Measurements from ENCODE around the gene LRRC3.
"Not testable (repeated sequence)": the region's sequence is repeated elsewhere in the genome, so short reads cannot be mapped to it uniquely, and the experiment has no call there.

Gene LRRC3

GRCh38 chr21:44478124-44478800 is 23.0 kb downstream of the LRRC3 start:
- DNase-seq (ENCODE audit: low read depth in 2 of 2): no peak

DNA sequence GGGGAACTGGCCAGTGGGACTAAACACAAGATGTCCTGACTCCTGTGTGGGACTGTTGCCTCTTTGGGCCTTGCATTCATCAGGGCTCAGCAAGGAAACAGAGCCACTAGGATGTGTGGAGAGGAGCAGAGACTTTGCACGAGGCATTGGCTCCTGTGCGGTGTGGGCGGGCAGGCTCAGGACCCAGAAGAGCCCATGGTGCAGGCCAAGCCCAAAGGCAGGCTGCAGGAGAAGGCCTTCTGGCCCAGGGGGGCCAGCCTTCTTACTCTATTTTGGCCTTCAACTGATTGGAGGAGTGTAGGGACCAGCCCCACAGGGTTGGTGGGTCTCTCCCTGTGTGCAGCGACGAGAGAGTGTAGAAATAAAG is 23.5 kb downstream of the LRRC3 start:
- no peak for DNase-seq (ENCODE audit: low read depth in 2 of 2)

DNA sequence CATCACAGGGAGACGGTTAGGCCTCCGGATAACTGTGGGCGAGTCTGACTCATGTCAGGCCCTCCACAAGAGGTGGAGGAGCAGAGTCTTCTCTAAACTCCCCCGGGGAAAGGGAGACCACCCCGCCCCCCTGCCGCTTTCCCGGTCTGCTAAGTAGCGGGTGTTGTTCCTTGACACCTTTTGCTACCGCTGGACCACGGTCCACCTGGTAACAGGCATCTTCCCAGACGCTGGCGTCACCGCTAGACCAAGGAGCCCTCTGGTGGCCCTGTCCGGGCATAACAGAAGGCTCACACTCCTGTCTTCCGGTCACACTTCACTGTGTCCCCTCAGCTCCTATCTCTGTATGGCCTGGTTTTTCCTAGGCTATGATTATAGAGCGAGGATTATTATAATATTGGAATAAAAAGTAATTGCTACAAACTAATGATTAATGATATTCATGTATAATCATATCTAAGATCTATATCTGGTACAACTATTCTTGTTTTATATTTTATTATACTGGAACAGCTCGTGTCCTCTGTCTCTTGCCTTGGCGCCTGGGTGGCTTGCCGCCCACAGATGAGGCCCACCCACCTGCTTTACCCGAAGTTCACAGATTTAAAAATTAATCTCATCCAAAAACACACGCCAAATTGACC is 24.4 kb downstream of the LRRC3 start:
- not testable (repeated sequence) for DNase-seq (ENCODE audit: low read depth in 2 of 2)

DNA sequence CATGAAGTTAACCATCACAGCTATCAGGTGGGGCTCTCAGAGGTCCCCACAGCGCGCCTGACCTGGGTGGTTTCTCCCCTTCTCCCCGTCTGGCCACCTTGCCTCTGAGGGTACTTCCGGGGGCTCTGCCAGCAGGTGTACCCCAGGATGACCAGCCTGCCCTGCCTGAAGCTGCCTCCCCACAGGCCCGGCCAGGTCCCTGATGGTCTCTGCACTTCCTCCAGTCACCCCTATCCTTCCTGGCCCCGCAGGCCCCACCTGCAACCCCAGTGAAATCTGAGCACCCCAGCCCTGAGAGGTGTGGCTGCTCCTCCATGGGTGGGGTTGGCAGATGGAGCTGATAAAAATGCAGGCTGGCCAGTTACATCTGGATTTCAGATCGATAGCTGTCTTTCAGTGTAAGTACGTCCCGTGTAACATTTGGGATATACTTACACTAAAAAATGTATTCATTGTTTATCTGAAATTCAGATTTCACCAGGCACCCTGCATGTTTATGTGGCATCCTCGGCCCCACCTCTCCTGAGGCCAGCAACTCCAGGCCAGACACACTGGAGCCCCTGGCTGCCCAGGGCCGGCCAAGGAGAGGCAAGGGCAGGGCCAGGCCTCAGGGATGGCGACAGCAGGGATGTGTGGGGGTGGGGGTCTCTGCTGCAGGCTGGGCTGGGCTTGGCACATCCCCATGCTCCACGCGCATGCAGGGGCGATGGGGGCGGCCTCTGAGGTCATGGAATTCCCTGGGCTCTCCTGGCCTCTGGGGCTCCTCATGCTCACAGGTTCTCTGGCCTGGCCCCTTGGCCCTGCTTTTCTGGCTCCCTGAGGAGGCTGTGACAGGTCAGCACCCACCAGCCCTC is 25.1 kb downstream of the LRRC3 start:
- no peak for DNase-seq (ENCODE audit: low read depth in 2 of 2)

DNA sequence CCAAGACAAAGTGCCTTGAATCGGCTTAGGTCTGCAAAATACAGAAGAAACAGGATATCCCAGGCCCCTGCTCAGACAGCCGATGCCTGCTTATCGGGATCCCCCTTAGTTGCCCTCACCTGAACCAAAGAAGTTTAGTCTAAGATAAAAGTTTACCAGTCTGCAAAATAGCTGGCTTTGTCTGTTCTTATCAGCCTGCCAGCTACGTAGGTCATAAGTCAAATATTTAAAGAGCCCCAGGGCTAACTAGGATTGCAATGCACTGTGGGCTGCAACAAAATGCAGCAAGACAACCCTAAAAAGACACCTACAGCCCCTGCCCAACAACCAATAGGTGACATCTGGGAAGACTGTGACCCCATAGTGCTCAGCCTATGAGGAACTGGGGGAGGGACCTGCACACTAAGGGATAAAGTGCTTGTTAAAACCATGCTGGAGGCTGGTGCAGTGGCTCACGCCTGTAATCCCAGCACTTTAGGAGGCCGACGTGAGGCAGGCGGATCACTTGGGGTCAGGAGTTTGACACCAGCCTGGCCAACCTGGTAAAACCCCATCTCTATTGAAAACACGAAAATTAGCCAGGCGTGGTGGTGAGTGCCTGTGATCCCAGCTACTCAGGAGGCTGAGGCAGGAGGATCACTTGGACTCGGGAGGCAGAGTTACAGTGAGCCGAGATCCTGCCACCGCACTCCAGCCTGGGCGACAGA is 27.4 kb downstream of the LRRC3 start:
- no peak for DNase-seq (ENCODE audit: low read depth in 2 of 2)

DNA sequence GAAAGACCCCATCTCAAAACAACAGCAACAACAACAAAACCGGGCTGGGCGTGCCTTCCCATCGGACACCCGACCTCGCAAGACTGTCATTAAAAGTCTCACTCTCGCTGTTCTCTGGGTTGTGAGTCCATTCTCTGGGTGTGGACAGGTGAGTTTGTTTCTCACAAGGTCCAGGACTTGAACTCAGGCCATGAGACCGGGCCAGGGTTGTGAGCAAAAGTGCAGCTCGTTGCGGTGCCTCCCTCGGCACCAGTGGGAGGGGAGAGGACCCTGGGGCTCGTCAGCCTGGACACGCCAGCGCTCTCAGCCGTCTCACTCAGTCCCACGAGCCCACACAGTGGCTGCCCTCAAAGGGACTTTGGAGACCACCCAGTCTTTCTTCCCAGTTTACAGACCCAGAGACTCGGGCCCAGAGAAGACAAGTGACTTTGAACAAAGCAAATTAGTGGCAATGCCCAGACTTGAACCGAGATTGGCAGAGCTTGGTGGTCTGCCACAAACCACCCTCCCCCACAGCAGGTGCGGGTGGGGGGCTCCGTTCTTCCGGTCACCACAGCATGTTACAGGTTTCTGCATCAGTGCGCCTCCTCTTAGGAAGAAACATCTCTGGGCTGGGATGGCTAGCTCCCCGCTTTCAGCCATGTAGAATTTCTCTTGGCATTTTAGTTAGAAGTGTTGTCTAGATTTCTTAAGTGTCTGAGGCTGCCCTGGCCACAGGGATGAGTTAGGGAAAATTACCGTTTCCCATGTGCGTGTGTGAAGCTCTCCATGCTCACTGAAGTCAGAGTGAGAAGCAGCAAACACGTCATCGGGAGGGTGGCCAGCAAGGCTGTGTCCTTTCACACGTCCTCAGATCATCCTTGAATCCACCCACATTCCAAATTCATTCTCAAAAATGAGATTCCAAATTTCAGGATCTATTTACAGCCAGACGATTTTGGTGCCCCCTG is 28.3 kb downstream of the LRRC3 start:
- no peak for DNase-seq (ENCODE audit: low read depth in 2 of 2)

- DNase-seq (ENCODE audit: low read depth in 2 of 2): no peak
Measured at GRCh38 chr21:44484498-44485253, 29.4 kb downstream of the LRRC3 start.

DNA sequence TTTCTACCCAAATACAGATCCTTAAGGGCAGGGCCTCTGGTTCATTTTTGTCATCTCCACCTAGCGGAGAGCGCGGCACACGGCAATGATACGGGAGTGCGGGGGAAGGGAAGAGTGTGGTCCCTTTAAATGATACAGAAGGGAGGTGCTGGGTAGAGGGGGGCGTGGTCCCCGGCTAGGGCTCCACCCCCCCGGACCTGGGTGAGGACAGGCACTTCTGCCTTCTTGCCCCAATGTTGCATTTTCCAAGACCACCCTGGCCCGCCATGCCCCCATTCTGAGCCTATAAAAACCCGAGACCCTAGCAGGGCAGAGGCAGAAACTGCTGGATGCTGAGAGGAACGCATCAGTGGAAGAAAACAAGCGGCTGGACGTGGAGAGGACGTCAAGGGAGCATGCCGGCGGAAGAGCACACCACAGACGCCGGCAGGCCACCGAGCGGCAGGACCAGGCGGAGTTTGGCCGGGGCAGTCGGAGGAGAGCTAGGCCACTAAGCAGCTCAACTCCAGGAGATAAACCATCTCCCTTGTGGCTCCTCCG is 30.0 kb downstream of the LRRC3 start:
- peak; percentile 31 to 34 for DNase-seq (ENCODE audit: low read depth in 2 of 2)

DNA sequence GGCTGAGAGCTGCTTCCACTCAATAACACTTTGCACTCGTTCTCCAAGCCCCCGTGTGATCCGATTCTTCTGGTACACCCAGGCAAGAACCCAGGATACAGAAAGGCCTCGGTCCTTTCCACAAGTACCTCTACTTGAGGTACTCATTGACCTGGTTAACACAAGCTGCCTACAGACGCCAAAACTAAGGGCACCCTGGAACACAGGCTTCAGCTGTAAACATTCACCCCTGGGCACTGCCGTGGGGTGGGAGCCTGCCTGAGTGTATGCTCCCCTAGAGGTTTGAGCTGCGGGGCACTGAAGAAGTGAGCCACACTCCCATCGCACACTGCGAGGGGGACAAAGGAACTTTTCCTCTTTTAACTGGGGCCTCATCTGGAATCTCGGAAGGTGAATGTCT is 30.5 kb downstream of the LRRC3 start:
- no peak for DNase-seq (ENCODE audit: low read depth in 2 of 2)

DNA sequence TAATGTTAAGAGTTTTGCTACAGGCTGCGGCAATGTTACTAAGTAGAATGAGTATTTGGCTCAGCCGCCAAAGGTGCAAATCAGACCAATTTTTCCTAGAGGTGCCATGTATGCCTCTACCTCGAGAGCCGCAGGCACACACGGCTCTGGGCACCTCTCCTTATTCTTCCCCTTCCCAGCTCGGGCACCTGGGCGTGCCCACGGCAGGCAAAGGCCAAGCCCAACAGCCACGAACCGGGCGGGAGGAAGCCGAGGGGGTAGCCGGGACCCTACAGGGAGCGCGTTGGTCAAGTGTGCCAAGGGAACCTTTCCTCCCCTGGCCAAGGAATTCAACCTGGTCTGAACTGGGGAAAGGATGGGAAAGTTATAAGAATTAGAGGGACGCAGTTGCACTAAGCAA is 31.0 kb downstream of the LRRC3 start:
- no peak for DNase-seq (ENCODE audit: low read depth in 2 of 2)

DNA sequence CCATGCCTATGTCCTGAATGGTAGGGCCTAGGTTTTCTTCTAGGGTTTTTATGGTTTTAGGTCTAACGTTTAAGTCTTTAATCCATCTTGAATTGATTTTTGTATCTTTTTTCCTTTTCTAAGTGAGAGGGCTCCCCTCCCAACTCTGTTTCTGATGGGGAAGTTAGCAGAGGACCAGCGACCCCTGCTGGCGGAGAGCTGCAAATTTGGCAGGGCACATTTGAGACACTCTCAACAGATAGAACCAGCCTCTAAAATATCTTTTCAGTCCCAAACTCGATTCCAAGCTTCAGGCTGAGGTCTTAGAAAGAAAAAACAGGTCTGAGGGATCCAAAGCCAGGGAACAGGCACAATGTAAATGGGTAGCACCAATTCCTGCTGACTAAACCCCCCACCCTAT is 32.5 kb downstream of the LRRC3 start:
- DNase-seq (ENCODE audit: low read depth in 2 of 2): peak; percentile 19 to 56

DNA sequence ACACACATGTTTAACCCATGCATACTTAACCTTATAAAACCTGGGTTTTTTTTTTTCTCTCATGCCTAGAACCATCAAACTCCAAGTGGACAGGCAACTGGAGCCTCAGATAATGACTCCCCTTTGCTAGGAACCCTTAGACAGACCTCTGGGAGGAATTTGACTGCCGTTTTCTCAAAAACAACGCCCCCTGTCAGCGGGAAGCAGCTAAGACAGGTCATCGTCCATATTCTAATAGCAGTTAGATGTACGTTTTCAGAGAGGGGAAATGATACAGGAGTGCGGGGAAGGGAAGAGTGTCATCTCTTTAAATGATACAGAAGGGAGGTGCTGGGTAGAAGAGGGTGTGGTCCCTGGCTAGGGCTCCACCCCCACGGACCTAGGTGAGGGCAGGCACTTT is 34.7 kb downstream of the LRRC3 start:
- DNase-seq (ENCODE audit: low read depth in 2 of 2): no peak

- DNase-seq (ENCODE audit: low read depth in 2 of 2): no peak
Measured at GRCh38 chr21:44490405-44490804, 35.1 kb downstream of the LRRC3 start.

DNA sequence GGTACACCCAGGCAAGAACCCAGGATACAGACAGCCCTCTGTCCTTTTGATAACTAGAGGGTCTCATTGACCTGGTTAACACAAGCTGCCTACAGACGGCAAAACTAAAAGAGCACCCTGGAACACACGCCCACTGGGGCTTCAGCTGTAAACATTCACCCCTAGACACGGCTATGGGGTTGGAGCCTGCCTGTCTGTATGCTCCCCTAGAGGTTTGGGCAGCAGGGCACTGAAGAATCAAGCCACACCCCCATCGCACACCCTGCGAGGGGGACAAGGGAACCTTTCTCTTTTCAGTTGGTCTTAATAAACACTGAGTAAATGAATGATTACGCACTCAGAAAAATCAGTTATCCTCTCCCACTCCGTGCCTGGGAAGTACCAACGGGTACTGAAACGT is 35.5 kb downstream of the LRRC3 start:
- no peak for DNase-seq (ENCODE audit: low read depth in 2 of 2)

GRCh38 chr21:44492567-44493385 is 37.5 kb downstream of the LRRC3 start:
- DNase-seq (ENCODE audit: low read depth in 2 of 2): no peak

DNA sequence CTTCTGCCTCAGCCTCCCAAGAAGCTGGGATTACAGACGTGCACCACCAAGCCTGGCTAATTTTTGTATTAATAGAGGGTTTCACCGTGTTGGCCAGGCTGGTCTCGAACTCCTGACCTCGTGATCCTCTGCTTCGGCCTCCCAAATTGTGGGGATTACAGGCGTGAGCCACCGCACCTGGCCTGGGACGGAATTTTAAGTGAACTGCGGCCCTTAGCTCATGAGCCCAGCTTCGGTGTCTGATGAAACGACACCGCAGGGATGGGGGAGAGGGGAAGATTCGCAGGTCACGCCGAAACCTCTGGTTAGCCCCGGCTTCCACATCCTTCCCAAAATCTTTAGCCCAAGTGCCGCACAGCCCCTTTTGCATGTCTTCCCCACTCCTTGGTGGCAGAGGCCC is 39.1 kb downstream of the LRRC3 start:
- DNase-seq (ENCODE audit: low read depth in 2 of 2): no peak

GRCh38 chr21:44494956-44495355 is 39.6 kb downstream of the LRRC3 start:
- no peak for DNase-seq (ENCODE audit: low read depth in 2 of 2)

DNA sequence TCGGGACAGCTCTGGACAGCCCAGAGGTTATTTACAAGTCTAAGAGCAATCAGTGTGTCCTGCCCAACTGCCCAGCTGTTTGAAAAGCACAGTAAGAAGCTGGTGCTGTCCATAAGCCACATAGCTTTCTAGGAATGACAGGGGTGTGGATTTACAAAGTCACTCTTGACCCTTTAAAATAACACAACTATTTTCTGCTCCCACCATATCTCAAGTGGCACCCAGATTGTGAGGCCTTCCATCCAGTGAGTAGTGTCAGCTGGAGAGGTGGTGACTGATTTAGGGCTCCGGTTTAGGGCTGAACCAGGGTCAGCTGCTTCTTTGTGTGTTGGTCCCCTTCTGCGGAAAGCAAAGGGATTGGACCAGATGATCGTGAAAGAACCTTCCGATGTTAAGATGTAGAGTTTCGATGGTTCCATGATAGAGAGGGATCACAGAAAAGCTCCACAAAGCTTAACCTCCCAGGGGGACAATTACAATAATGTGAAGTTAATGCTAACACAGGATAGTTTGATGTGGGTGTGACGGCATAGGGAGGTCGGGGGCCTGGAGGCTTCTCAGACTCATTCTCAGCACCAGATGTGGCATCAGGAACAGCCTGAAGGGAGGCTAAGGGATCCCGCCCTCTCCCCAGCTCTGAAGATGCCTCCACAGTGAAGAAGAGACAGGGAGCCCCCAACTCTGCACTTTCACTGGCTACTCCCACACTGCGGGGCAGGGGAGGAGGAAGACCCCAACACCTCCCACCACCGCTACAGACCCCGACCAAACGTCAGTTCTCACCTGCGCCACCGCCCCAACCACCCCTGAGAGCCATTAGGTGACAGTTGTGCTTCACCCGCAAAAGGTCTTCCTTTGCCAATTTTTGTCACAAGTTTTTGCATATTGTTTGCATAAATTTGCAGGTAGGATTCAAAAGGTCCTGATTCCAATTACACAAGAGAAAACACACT is 40.6 kb downstream of the LRRC3 start:
- no peak for DNase-seq (ENCODE audit: low read depth in 2 of 2)

Data from activated CD4-positive, alpha-beta T cell treated with anti-CD3 and anti-CD28 coated beads for 24 hours (primary cell).